GM12878 (cell line): ENCODE results near the gene CYREN. TPM values are rescaled to one million over a fixed set of nuclear protein-coding genes. Genes with fewer than 3 reads are reported as not detected.

Experiments
- ATF7 ChIP-seq: fragments of 450-650 bp; IDR thresholded peaks from 2 replicates; pipeline ENCODE4 v1.6.1; 2016; ENCODE audit warnings: low read depth, mild to moderate bottlenecking
- BCL11A ChIP-seq: IDR thresholded peaks from 2 replicates; pipeline ENCODE4 v1.6.1; 2011; ENCODE audit warnings: low read depth, low read length
- CREM ChIP-seq: IDR thresholded peaks from 2 replicates; pipeline ENCODE4 v1.6.1; 2014; ENCODE audit warnings: antibody characterized with exemption, low read depth
- ETV6 ChIP-seq, 2 experiments: fragments of 450-650 bp in 1 of 2; IDR thresholded peaks in 1 of 2; conservative IDR thresholded peaks in 1 of 2; 2 replicates each; pipeline ENCODE4 v1.6.1; 2014; ENCODE audit warnings: antibody characterized with exemption in 1 of 2, borderline replicate concordance in 1 of 2, low read depth in 1 of 2, mild to moderate bottlenecking in 1 of 2, moderate library complexity in 1 of 2
- FOXK2 ChIP-seq: fragments of 450-650 bp; IDR thresholded peaks from 2 replicates; pipeline ENCODE4 v1.6.1; 2017; ENCODE audit warnings: mild to moderate bottlenecking, moderate library complexity
- IRF3 ChIP-seq: fragments of 450-650 bp; IDR thresholded peaks from 2 replicates; pipeline ENCODE4 v1.6.1; 2014; ENCODE audit warnings: mild to moderate bottlenecking
- IRF4 ChIP-seq: IDR thresholded peaks from 2 replicates; pipeline ENCODE4 v1.6.1; 2011; ENCODE audit warnings: low read depth, low read length
- IRF5 ChIP-seq: fragments of 450-650 bp; IDR thresholded peaks from 2 replicates; pipeline ENCODE4 v1.6.1; 2017; ENCODE audit warnings: borderline replicate concordance
- KLF5 ChIP-seq: fragments of 450-650 bp; IDR thresholded peaks from 2 replicates; pipeline ENCODE4 v1.6.1; 2014; ENCODE audit warnings: mild to moderate bottlenecking; ENCODE audit not compliant: partially characterized antibody
- MAX ChIP-seq: IDR thresholded peaks from 2 replicates; pipeline ENCODE4 v1.6.1; 2012; ENCODE audit warnings: low read depth, low read length, improper control_type of control experiment
- MLLT1 ChIP-seq: fragments of 450-650 bp; IDR thresholded peaks from 2 replicates; pipeline ENCODE4 v1.6.1; 2016; ENCODE audit warnings: mild to moderate bottlenecking
- MXI1 ChIP-seq: fragments of 150-350 bp; IDR thresholded peaks from 2 replicates; pipeline ENCODE4 v1.6.1; 2011; ENCODE audit warnings: low read depth, mild to moderate bottlenecking, inconsistent platforms, low read length, improper control_type of control experiment
- NKRF ChIP-seq: fragments of 450-650 bp; conservative IDR thresholded peaks from 2 replicates; pipeline ENCODE4 v1.6.1; 2017; ENCODE audit warnings: mild to moderate bottlenecking, moderate library complexity
- PAX5 ChIP-seq: IDR thresholded peaks from 2 replicates; pipeline ENCODE4 v1.6.1; 2011; ENCODE audit warnings: low read depth, low read length, borderline replicate concordance
- RFX5 ChIP-seq: IDR thresholded peaks from 2 replicates; pipeline ENCODE4 v1.6.1; 2011; ENCODE audit warnings: low read depth, low read length, improper control_type of control experiment
- SMARCA5 ChIP-seq: fragments of 450-650 bp; IDR thresholded peaks from 2 replicates; pipeline ENCODE4 v1.6.1; 2017; ENCODE audit warnings: mild to moderate bottlenecking
- SP1 ChIP-seq: IDR thresholded peaks from one replicate; pipeline ENCODE4 v1.6.1; 2011; ENCODE audit warnings: low read depth, low read length
- TCF12 ChIP-seq: IDR thresholded peaks from 2 replicates; pipeline ENCODE4 v1.6.1; 2011; ENCODE audit warnings: low read depth, mild to moderate bottlenecking, low read length
- ZNF592 ChIP-seq: fragments of 450-650 bp; IDR thresholded peaks from 2 replicates; pipeline ENCODE4 v1.6.1; 2017; ENCODE audit warnings: mild to moderate bottlenecking, moderate library complexity
- ZSCAN29 ChIP-seq: fragments of 450-650 bp; IDR thresholded peaks from 2 replicates; pipeline ENCODE4 v1.6.1; 2017; ENCODE audit warnings: mild to moderate bottlenecking, moderate library complexity
- polyA plus RNA-seq, 11 experiments: library from polyadenylated mRNA; depleted of rRNA in 4 of 11; unstranded in 6 of 11; stranded (reverse) in 5 of 11; fragments of >200 nt; fragmentation: Nextera tagmentation in 4 of 11; fragmentation: Illumina TruSeq in 1 of 11; extraction: Ambion mirVana in 4 of 11; extraction: Trizol in 1 of 11; gene quantifications; 1 replicate in 1 of 11; 2 replicates in 10 of 11; pipeline versions ENCODE4 v1.2.1 to v1.2.3, GENCODE V29; 2011 to 2016; ENCODE audit warnings: inconsistent platforms in 2 of 11, missing spikeins in 2 of 11, low read depth in 1 of 11
- total RNA-seq, 4 experiments: library from RNA; depleted of rRNA in 3 of 4; stranded (reverse); fragments of >200 nt in 3 of 4; fragmentation: Illumina TruSeq in 1 of 4; extraction: Trizol in 1 of 4; gene quantifications; 2 replicates each; pipeline versions ENCODE4 v1.2.1 to v1.2.3, GENCODE V29; 2013 to 2021

CYREN gene
- total and polyA plus RNA-seq, 10 of the 15 experiments (the other 5 are each of a cell fraction or from before 2014, with no cell fraction given), result 8.7 to 64.3 (median 55.7) TPM

GRCh38 chr7:135147899-135148721 lies 22.4 kb downstream of the CYREN start, which contains the start of gene TMEM140 (continued):
- no peak for TF ChIP-seq IRF3
- peak; percentile 30; the same call in 1 of the 2 replicates for TF ChIP-seq BCL11A
- peak; percentile 70; the same call in 1 of the 2 replicates for TF ChIP-seq PAX5
- peak; percentile 77 for TF ChIP-seq ZNF592
- TF ChIP-seq FOXK2, result peak; percentile 93
- peak; percentile 59; the same call in 1 of the 2 replicates for TF ChIP-seq SMARCA5
- peak; percentile 99 for TF ChIP-seq ATF7
- TF ChIP-seq ZSCAN29, result no peak
- TF ChIP-seq RFX5, result no peak
- TF ChIP-seq KLF5, result peak; percentile 81
- peak; percentile 80 for TF ChIP-seq CREM
- peak in 1 of 2 experiments; percentile 49; a peak in 1 of 4 replicates for TF ChIP-seq ETV6 (conservative IDR thresholded peaks at IDR 0.05 in 1 of 2, IDR thresholded peaks at IDR 0.05 in 1 of 2; ENCODE audit: borderline replicate concordance in 1 of 2, low read depth in 1 of 2)
- peak; percentile 89 for TF ChIP-seq MLLT1
- peak; percentile 84 for TF ChIP-seq IRF4
- no peak for TF ChIP-seq IRF5
- TF ChIP-seq MXI1, result peak; percentile 82
- TF ChIP-seq NKRF, result peak; percentile 47
- no peak; the same call in 1 of the 2 replicates for TF ChIP-seq TCF12
- TF ChIP-seq SP1, result peak; percentile 24
- no peak for TF ChIP-seq MAX
